ENCODE results near the gene ZFHX3. TPM values are rescaled to one million over a fixed set of nuclear protein-coding genes. Genes with fewer than 3 reads are reported as not detected.

ZFHX3 gene
- total and polyA plus RNA-seq, 2 of the 8 experiments (the other 6 are each of a cell fraction or from before 2014, with no cell fraction given), result 0.08 to 0.99 TPM

- Histone ChIP-seq H4K5ac (ENCODE audit: insufficient read length, low read depth, low read length) (no peak overlapping the region), H2BK5ac (ENCODE audit: low read depth, low read length) (no peak overlapping the region), H3K56ac (replicated peaks; ENCODE audit: insufficient read length, low read depth, low read length) (no peak overlapping the region), H4K8ac (ENCODE audit: extremely low read depth, insufficient read depth, low read length) (no peak overlapping the region), H2AK5ac (ENCODE audit: low read depth, low read length) (no peak overlapping the region), H3K9me3 (ENCODE audit: insufficient read depth in 2 of 2, low read depth in 1 of 2, low read length in 1 of 2) (peaks cover 0 to under 1% of the 10 kb centered on the region in 2 experiments; a peak in 1 of 4 replicates), H3K79me1 (ENCODE audit: low read depth, low read length) (no peaks in the 10 kb centered on the region), H3K14ac (ENCODE audit: insufficient read length) (no peak overlapping the region), H4K91ac (replicated peaks; ENCODE audit: insufficient read length, low read length) (no peak overlapping the region), H3K79me2 (ENCODE audit: control insufficient read depth in 1 of 2, insufficient read depth in 2 of 2, low read length in 2 of 2) (no peaks in the 10 kb centered on the region; a peak in 1 of 4 replicates), H3K4me2 (ENCODE audit: insufficient read depth in 1 of 2, low read depth in 2 of 2, low read length in 2 of 2) (no peak overlapping the region), H3K18ac (ENCODE audit: extremely low read depth, low read length) (no peak overlapping the region), H2BK20ac (ENCODE audit: low read length) (no peak overlapping the region), H2BK12ac (ENCODE audit: low read depth, low read length) (no peak overlapping the region), H3K23ac (ENCODE audit: insufficient read length) (no peak overlapping the region), H2AFZ (ENCODE audit: low read length) (no peak overlapping the region), H3K23me2 (ENCODE audit: low read depth, low read length) (peaks cover 3% of the 10 kb centered on the region; the same call in 1 of the 2 replicates), H3K4me1 (replicated peaks in 1 of 4; ENCODE audit: control insufficient read depth in 3 of 4, insufficient read depth in 4 of 4, low read length in 3 of 4) (no peaks in the 10 kb centered on the region), H2BK120ac (replicated peaks; ENCODE audit: low read depth, low read length) (no peak overlapping the region), H2BK15ac (ENCODE audit: low read length) (no peak overlapping the region), H3K9ac (replicated peaks in 1 of 4; ENCODE audit: extremely low read depth in 1 of 4, low read depth in 3 of 4, low read length in 3 of 4) (no peak overlapping the region), H3K36me3 (ENCODE audit: control insufficient read depth in 2 of 4, insufficient read depth in 4 of 4, low read length in 3 of 4) (no peaks in the 10 kb centered on the region), H3K27ac (ENCODE audit: low read depth, low read length) (no peak overlapping the region), H3K4ac (replicated peaks; ENCODE audit: insufficient read length, low read depth, low read length) (no peak overlapping the region), H3K27me3 (replicated peaks in 1 of 4; ENCODE audit: control insufficient read depth in 3 of 4, extremely low read depth in 1 of 4, insufficient read depth in 3 of 4, low read length in 3 of 4) (no peaks in the 10 kb centered on the region), H3K4me3 (ENCODE audit: extremely low read depth in 1 of 4, insufficient read depth in 2 of 4, low read depth in 3 of 4, low read length in 4 of 4) (no peak overlapping the region), H4K20me1 (replicated peaks in 1 of 2; ENCODE audit: control insufficient read depth in 1 of 2, insufficient read depth in 2 of 2, low read length in 2 of 2) (peaks cover 0 to 4% of the 10 kb centered on the region in 2 experiments)
- DNase-seq (ENCODE audit: low read depth in 1 of 2, low spot score in 2 of 2), result no peak
- ChIA-PET POLR2A (ENCODE audit: partially characterized antibody) (no interaction called here), CTCF (ENCODE audit: partially characterized antibody) (interaction anchor here (0.7 to 1.1 kb wide), 4 partner anchors 28 to 111 kb away, joined by 3 to 5 read pairs (median 3); no protein-coding TSS in a partner anchor)
- TF ChIP-seq CEBPB (IDR thresholded peaks at IDR 0.05; ENCODE audit: low read depth, low read length) (no peak), SAP30 (IDR thresholded peaks at IDR 0.05; ENCODE audit: insufficient read depth, insufficient replicate concordance, low read length) (no peak), EP300 (IDR thresholded peaks at IDR 0.05; ENCODE audit: borderline replicate concordance in 1 of 2, low read depth in 2 of 2, low read length in 2 of 2) (no peak), PHF8 (conservative IDR thresholded peaks at IDR 0.05; ENCODE audit: low read depth, low read length) (no peak), USF2 (IDR thresholded peaks at IDR 0.05; ENCODE audit: low read length) (no peak), HDAC6 (IDR thresholded peaks at IDR 0.05; ENCODE audit: low read depth, low read length) (no peak), BACH1 (IDR thresholded peaks at IDR 0.05; ENCODE audit: low read length) (no peak), EZH2 (IDR thresholded peaks at IDR 0.05; ENCODE audit: low read depth, low read length, severe bottlenecking) (no peak), HDAC2 (IDR thresholded peaks at IDR 0.05; ENCODE audit: borderline replicate concordance in 1 of 2, low read depth in 2 of 2, low read length in 2 of 2) (no peak)
- WGBS, 2 experiments (ENCODE audit: extremely low coverage in 1 of 2, insufficient coverage in 1 of 2, insufficient read length in 1 of 2, insufficient replicate concordance in 2 of 2, low coverage in 1 of 2, low lambda C conversion rate in 2 of 2, missing lambda C conversion rate in 1 of 2), result 94% methylated on average over 5 of the region's 5 CpGs; no CpG with 5 or more reads in 1 of the 2 experiments
- no peak for FAIRE-seq
Observed at GRCh38 chr16:72884573-72884972, 163.4 kb downstream of the ZFHX3 start.
